Lower leg skin (tissue), 4 donors: ENCODE measurements around the gene XK. TPM values are rescaled to one million over a fixed set of nuclear protein-coding genes. Genes with fewer than 3 reads are reported as not detected.

ENCODE experiments used
- DNase-seq, 2 donors: peaks; one replicate each; pipeline ENCODE4 v3.0.0-alpha.2; 2019; ENCODE audit warnings: low spot score in 2 of 2
- H3K4me3 ChIP-seq: fragments of 200-600 bp; sonication (generic); 2 replicates; pipeline ENCODE4 v1.5.1; 2017; ENCODE audit warnings: mild to moderate bottlenecking, low read depth; ENCODE audit not compliant: poor library complexity, severe bottlenecking
- CTCF ChIP-seq, 3 donors: fragments of 450-650 bp; IDR thresholded peaks; one replicate each; pipeline ENCODE4 v1.5.1; 2016; ENCODE audit warnings: antibody characterized with exemption in 3 of 3, mild to moderate bottlenecking in 3 of 3, moderate library complexity in 2 of 3
- POLR2A ChIP-seq, 2 donors: fragments of 450-650 bp; IDR thresholded peaks; one replicate each; pipeline ENCODE4 v1.6.1; 2016 to 2017; ENCODE audit warnings: antibody characterized with exemption in 2 of 2, mild to moderate bottlenecking in 1 of 2, moderate library complexity in 1 of 2
- WGBS, 2 donors: methylation state at CpG; one replicate each; pipeline ENCODE4 v1.1.5; 2018; 5-methylcytosine and 5-hydroxymethylcytosine counted together
- intact Hi-C: fragments of 100-400 bp; cut with DNase I; formaldehyde crosslinking; loops from one replicate; pipeline ENCODE4 v1.15.0; 2023; ENCODE audit warnings: low total_unique reads
- total RNA-seq, 4 donors: library from RNA; depleted of rRNA; stranded (reverse); fragments of >200 nt; gene quantifications; one replicate each; pipeline ENCODE4 v1.1.0, GENCODE V29; 2016

The XK gene
- total RNA-seq, 4 donors from 2014 or later: 1.1 to 2.5 (median 1.6) TPM

GRCh38 chrX:37697169-37697760, 11.7 kb downstream of the XK start:
- 29 to 39% methylated on average over 1 of the region's 1 CpG for WGBS, 2 donors
- H3K4me3 ChIP-seq: no peak overlapping the region
- intact Hi-C loops: no loop called here
- DNase-seq: no peak
- TF ChIP-seq POLR2A (IDR thresholded peaks at IDR 0.05): no peak
- no peak for TF ChIP-seq CTCF (IDR thresholded peaks at IDR 0.05)

- intact Hi-C loops: no loop called here
- TF ChIP-seq CTCF (IDR thresholded peaks at IDR 0.05) (no peak), POLR2A (IDR thresholded peaks at IDR 0.05) (no peak)
- H3K4me3 ChIP-seq: no peak overlapping the region
- no peak for DNase-seq
- WGBS, 2 donors: 59 to 89% methylated on average over 4 of the region's 4 CpGs
Observed at GRCh38 chrX:37701588-37701987, 16.0 kb downstream of the XK start.

GRCh38 chrX:37711991-37712390, 26.4 kb downstream of the XK start:
- WGBS, 2 donors: 56 to 82% methylated on average over 3 of the region's 3 CpGs

GRCh38 chrX:37712458-37712857, 26.9 kb downstream of the XK start:
- no peak for DNase-seq
- whole genome bisulfite sequencing, 2 donors: 54 to 78% methylated on average over 3 of the region's 3 CpGs
- no peak overlapping the region for H3K4me3 ChIP-seq
- TF ChIP-seq POLR2A (IDR thresholded peaks at IDR 0.05) (no peak), CTCF (IDR thresholded peaks at IDR 0.05) (no peak)
- intact Hi-C loops: no loop called here

More at GRCh38 chrX:37711991-37712390, 26.4 kb downstream of the XK start:
- H3K4me3 ChIP-seq: no peak overlapping the region
- intact Hi-C loops: no loop called here
- no peak for DNase-seq
- TF ChIP-seq POLR2A (IDR thresholded peaks at IDR 0.05): no peak
- TF ChIP-seq CTCF (IDR thresholded peaks at IDR 0.05): no peak

GRCh38 chrX:37714479-37714878, 28.9 kb downstream of the XK start:
- WGBS, 2 donors: 57 to 87% methylated on average over 2 of the region's 2 CpGs
- TF ChIP-seq POLR2A (IDR thresholded peaks at IDR 0.05) (no peak), CTCF (IDR thresholded peaks at IDR 0.05) (no peak)
- no peak overlapping the region for H3K4me3 ChIP-seq
- intact Hi-C loops: no loop called here
- no peak for DNase-seq

- no peak for DNase-seq
- H3K4me3 ChIP-seq: no peak overlapping the region
- intact Hi-C loops: no loop called here
- TF ChIP-seq CTCF (IDR thresholded peaks at IDR 0.05): no peak
- TF ChIP-seq POLR2A (IDR thresholded peaks at IDR 0.05): no peak
Observed at GRCh38 chrX:37716602-37717001, 31.0 kb downstream of the XK start.
